Astrocyte (in vitro differentiated cells and primary cell): ENCODE results near the gene ABCB8. TPM values are rescaled to one million over a fixed set of nuclear protein-coding genes. Genes with fewer than 3 reads are reported as not detected.

Source experiments
- DNase-seq: peaks from one replicate; pipeline ENCODE4 v3.0.0-alpha.2; 2010; ENCODE audit warnings: low read depth
- FAIRE-seq: peaks from 2 replicates; lab custom pipeline; 2011; peaks lifted over from hg19 to GRCh38; lab: Jason Lieb, UNC
- H2AFZ ChIP-seq: 2 replicates; pipeline ENCODE4 v1.6.0; 2012; ENCODE audit warnings: low read depth, low read length, inconsistent platforms
- H3K27ac ChIP-seq: 2 replicates; pipeline ENCODE4 v1.5.1; 2011; ENCODE audit warnings: low read depth, low read length, inconsistent platforms
- H3K27me3 ChIP-seq: 2 replicates; pipeline ENCODE4 v1.6.0; 2011; ENCODE audit warnings: low read length, inconsistent platforms; ENCODE audit not compliant: insufficient read depth
- H3K36me3 ChIP-seq: 2 replicates; pipeline ENCODE4 v1.5.1; 2011; ENCODE audit warnings: low read length, inconsistent platforms; ENCODE audit not compliant: insufficient read depth
- H3K4me1 ChIP-seq: 2 replicates; pipeline ENCODE4 v1.5.1; 2011; ENCODE audit warnings: low read length, inconsistent platforms; ENCODE audit not compliant: insufficient read depth
- H3K4me2 ChIP-seq: 2 replicates; pipeline ENCODE4 v1.6.0; 2012; ENCODE audit warnings: low read length, inconsistent platforms
- H3K4me3 ChIP-seq: 2 replicates; pipeline ENCODE4 v1.5.1; 2011; ENCODE audit warnings: low read depth, mild to moderate bottlenecking, low read length, inconsistent platforms; ENCODE audit not compliant: insufficient read depth
- H3K79me2 ChIP-seq: 2 replicates; pipeline ENCODE4 v1.6.0; 2012; ENCODE audit warnings: mild to moderate bottlenecking, low read length, inconsistent platforms; ENCODE audit not compliant: insufficient read depth
- H3K9ac ChIP-seq: 2 replicates; pipeline ENCODE4 v1.6.0; 2012; ENCODE audit warnings: mild to moderate bottlenecking, low read length, inconsistent platforms
- H3K9me3 ChIP-seq: 2 replicates; pipeline ENCODE4 v1.5.1; 2012; ENCODE audit warnings: low read depth, mild to moderate bottlenecking, low read length, inconsistent platforms; ENCODE audit not compliant: insufficient read depth
- H4K20me1 ChIP-seq: 2 replicates; pipeline ENCODE4 v1.6.0; 2012; ENCODE audit warnings: low read length, inconsistent platforms; ENCODE audit not compliant: insufficient read depth
- H3K27ac Mint-ChIP-seq: one replicate; pipeline ENCODE4 v1.8.0; 2021; ENCODE audit warnings: mild to moderate bottlenecking, mixed read lengths; ENCODE audit not compliant: unreplicated experiment
- H3K27me3 Mint-ChIP-seq: one replicate; pipeline ENCODE4 v1.8.0; 2021; ENCODE audit warnings: low read depth, mixed read lengths; ENCODE audit not compliant: unreplicated experiment
- H3K36me3 Mint-ChIP-seq: one replicate; pipeline ENCODE4 v1.8.0; 2021; ENCODE audit warnings: low read depth, mixed read lengths; ENCODE audit not compliant: unreplicated experiment
- H3K4me1 Mint-ChIP-seq: one replicate; pipeline ENCODE4 v1.8.0; 2021; ENCODE audit warnings: low read depth, mixed read lengths; ENCODE audit not compliant: unreplicated experiment
- H3K4me3 Mint-ChIP-seq: one replicate; pipeline ENCODE4 v1.8.0; 2021; ENCODE audit warnings: mild to moderate bottlenecking, moderate library complexity, mixed read lengths; ENCODE audit not compliant: unreplicated experiment
- H3K9me3 Mint-ChIP-seq: one replicate; pipeline ENCODE4 v1.8.0; 2021; ENCODE audit warnings: mild to moderate bottlenecking, mixed read lengths; ENCODE audit not compliant: unreplicated experiment
- EZH2 ChIP-seq: IDR thresholded peaks from 2 replicates; pipeline ENCODE4 v1.6.1; 2012; ENCODE audit warnings: mild to moderate bottlenecking, low read length, inconsistent platforms; ENCODE audit not compliant: insufficient read depth
- total RNA-seq: library from RNA; stranded (reverse); gene quantifications from 2 replicates; pipeline ENCODE4 v1.2.1, GENCODE V29; 2021
- TF ChIP-seq, protein P1 (sequence below): IDR thresholded peaks from 2 replicates; pipeline ENCODE4 v1.5.1; 2011; ENCODE audit warnings: low read depth, mild to moderate bottlenecking, inconsistent platforms, low read length, moderate library complexity; ENCODE audit not compliant: insufficient read depth

ABCB8 gene
- total RNA-seq, 1 donor from 2014 or later: 53.3 TPM

DNA sequence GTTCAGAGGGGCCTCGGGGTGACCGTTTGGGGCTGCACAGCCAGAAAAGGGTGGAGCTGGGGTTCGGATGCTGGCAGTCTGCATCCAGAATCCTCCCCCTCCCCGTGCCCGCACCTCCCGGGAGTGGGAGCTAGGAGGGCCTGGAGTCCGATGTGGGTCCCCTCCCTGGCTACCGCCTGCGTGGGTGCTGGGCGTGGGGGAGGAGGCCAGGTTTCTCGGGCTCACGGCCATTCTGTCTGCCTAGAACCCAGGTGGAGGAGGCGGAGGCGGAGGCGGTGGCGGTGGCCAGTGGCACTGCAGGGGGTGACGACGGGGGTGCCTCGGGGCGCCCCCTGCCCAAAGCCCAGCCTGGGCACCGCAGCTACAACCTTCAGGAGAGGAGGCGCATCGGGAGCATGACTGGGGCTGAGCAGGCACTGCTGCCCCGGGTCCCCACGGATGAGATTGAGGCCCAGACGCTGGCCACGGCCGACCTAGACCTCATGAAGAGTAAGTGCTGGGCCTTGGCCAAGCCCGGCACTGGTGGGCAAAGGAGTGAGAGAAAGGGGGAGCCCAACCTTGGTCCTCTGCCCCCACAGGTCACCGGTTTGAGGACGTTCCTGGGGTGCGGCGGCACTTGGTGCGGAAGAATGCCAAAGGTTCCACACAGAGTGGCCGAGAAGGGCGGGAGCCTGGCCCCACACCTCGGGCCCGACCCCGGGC, 38.2 kb downstream of the ABCB8 start:
- H3K36me3 ChIP-seq: peaks cover 28% of the 10 kb centered on the region
- H3K27ac ChIP-seq: no peak overlapping the region
- H3K4me2 ChIP-seq: no peak overlapping the region
- H3K4me3 Mint-ChIP-seq: no peak overlapping the region
- no peak for FAIRE-seq
- H3K9me3 ChIP-seq: no peaks in the 10 kb centered on the region
- peaks cover 39% of the 10 kb centered on the region for H3K79me2 ChIP-seq
- TF ChIP-seq, protein P1, sequence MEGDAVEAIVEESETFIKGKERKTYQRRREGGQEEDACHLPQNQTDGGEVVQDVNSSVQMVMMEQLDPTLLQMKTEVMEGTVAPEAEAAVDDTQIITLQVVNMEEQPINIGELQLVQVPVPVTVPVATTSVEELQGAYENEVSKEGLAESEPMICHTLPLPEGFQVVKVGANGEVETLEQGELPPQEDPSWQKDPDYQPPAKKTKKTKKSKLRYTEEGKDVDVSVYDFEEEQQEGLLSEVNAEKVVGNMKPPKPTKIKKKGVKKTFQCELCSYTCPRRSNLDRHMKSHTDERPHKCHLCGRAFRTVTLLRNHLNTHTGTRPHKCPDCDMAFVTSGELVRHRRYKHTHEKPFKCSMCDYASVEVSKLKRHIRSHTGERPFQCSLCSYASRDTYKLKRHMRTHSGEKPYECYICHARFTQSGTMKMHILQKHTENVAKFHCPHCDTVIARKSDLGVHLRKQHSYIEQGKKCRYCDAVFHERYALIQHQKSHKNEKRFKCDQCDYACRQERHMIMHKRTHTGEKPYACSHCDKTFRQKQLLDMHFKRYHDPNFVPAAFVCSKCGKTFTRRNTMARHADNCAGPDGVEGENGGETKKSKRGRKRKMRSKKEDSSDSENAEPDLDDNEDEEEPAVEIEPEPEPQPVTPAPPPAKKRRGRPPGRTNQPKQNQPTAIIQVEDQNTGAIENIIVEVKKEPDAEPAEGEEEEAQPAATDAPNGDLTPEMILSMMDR: no peak
- no peak for TF ChIP-seq EZH2
- H3K4me3 ChIP-seq: no peak overlapping the region
- H3K27me3 ChIP-seq: no peaks in the 10 kb centered on the region
- H3K4me1 Mint-ChIP-seq: peaks cover 15% of the 10 kb centered on the region
- peaks cover 22% of the 10 kb centered on the region for H3K4me1 ChIP-seq
- H3K9me3 Mint-ChIP-seq: no peaks in the 10 kb centered on the region
- H4K20me1 ChIP-seq: peaks cover 68% of the 10 kb centered on the region
- H3K27ac Mint-ChIP-seq: no peak overlapping the region
- H3K9ac ChIP-seq: no peak overlapping the region
- peaks cover 11% of the 10 kb centered on the region for H3K36me3 Mint-ChIP-seq
- H3K27me3 Mint-ChIP-seq: no peaks in the 10 kb centered on the region
- H2AFZ ChIP-seq: no peak overlapping the region
- DNase-seq: no peak

DNA sequence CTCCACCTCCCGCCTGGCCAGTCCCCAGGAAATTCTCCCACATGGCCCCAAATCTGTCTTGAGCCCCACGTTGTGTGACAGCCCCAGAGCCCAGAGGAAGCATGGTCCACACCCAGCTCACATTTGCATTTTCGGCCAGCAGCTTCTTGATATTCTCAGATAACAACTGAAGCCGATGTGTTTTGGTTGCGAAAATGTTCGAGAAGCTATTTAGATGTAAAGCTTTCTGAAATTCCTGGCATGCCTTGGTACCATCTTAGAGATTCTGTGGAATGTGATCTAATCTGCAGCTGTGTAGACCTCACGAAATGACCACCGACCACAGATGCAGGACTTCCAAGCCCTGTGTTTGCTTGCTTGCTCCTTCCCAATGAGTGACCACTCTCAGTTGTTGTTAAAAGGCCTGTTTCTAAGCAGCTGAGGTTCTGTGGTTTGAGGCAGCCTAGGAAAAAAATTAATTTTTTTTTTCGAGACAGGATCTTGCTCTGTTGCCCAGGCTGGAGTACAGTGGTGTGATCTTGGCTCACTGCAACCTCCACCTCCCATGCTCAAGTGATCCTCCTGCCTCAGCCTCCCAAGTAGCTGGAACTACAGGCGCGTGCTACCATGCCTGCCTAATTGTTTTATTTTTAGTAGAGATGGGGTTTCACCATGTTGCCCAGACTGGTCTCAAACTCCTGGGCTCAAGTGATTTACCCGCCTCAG, 40.0 kb downstream of the ABCB8 start:
- peaks cover 33% of the 10 kb centered on the region for H3K36me3 ChIP-seq
- H3K4me3 ChIP-seq: no peak overlapping the region
- H3K27me3 Mint-ChIP-seq: no peaks in the 10 kb centered on the region
- H3K9me3 Mint-ChIP-seq: no peaks in the 10 kb centered on the region
- peak; percentile 67 for DNase-seq
- H2AFZ ChIP-seq: no peak overlapping the region
- H3K4me1 Mint-ChIP-seq: peaks cover 9% of the 10 kb centered on the region
- no peaks in the 10 kb centered on the region for H3K9me3 ChIP-seq
- H3K9ac ChIP-seq: no peak overlapping the region
- H4K20me1 ChIP-seq: peaks cover 53% of the 10 kb centered on the region
- no peak overlapping the region for H3K4me2 ChIP-seq
- FAIRE-seq: no peak
- H3K27ac Mint-ChIP-seq: peak overlapping the region; percentile 64
- H3K4me1 ChIP-seq: peaks cover 6% of the 10 kb centered on the region
- H3K79me2 ChIP-seq: peaks cover 24% of the 10 kb centered on the region
- peaks cover 11% of the 10 kb centered on the region for H3K36me3 Mint-ChIP-seq
- no peaks in the 10 kb centered on the region for H3K27me3 ChIP-seq
- TF ChIP-seq, protein P1: no peak
- TF ChIP-seq EZH2: no peak
- no peak overlapping the region for H3K27ac ChIP-seq
- H3K4me3 Mint-ChIP-seq: peak overlapping the region; percentile 50
